Measurements from ENCODE around the gene TBC1D22A. TPM values are rescaled to one million over a fixed set of nuclear protein-coding genes. Genes with fewer than 3 reads are reported as not detected.

Gene TBC1D22A
- total RNA-seq, 1 donor from 2014 or later, result 18.9 TPM

DNA sequence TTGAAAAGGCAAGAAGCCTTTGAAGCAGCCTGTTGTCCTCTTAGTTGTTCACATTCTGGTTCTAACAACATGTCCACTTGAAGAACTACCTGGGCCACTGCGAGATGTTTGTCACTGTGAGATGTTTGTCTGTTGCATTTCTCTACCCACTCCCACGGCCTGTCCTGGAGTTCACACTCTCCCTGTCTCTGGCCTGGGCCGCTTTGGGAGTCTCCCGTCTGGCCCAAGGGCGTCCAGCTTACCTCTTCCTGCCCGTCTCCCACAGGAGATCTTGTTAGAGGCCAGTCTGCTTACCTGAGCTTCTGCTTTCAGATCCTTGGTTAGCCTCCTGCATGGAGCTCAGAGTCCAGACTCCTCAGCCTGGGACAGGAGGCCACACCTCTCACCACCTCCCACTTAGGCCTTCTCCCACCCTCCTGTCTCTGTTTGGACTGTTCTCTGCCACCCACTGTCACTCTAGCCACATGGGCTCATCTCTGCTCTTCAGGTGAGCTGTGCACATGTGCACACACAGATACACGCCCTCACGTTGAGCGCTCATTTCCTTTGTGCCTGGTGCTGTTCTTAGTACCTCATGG lies 66.0 kb downstream of the TBC1D22A start:
- peaks cover 2% of the 10 kb centered on the region for H3K36me3 Mint-ChIP-seq (ENCODE audit: low read depth)
- no peak for DNase-seq (ENCODE audit: low spot score)
- H3K27me3 Mint-ChIP-seq (ENCODE audit: low read depth), result no peaks in the 10 kb centered on the region
- H3K4me3 Mint-ChIP-seq (ENCODE audit: unreplicated experiment), result no peak overlapping the region
- H3K4me1 Mint-ChIP-seq (ENCODE audit: low read depth), result peaks cover 54% of the 10 kb centered on the region
- peak overlapping the region; percentile 95 for H3K27ac Mint-ChIP-seq (ENCODE audit: unreplicated experiment)
- no peaks in the 10 kb centered on the region for H3K9me3 Mint-ChIP-seq (ENCODE audit: low read depth)
- TF ChIP-seq, protein P1, sequence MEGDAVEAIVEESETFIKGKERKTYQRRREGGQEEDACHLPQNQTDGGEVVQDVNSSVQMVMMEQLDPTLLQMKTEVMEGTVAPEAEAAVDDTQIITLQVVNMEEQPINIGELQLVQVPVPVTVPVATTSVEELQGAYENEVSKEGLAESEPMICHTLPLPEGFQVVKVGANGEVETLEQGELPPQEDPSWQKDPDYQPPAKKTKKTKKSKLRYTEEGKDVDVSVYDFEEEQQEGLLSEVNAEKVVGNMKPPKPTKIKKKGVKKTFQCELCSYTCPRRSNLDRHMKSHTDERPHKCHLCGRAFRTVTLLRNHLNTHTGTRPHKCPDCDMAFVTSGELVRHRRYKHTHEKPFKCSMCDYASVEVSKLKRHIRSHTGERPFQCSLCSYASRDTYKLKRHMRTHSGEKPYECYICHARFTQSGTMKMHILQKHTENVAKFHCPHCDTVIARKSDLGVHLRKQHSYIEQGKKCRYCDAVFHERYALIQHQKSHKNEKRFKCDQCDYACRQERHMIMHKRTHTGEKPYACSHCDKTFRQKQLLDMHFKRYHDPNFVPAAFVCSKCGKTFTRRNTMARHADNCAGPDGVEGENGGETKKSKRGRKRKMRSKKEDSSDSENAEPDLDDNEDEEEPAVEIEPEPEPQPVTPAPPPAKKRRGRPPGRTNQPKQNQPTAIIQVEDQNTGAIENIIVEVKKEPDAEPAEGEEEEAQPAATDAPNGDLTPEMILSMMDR (IDR thresholded peaks at IDR 0.05), result no peak

DNA sequence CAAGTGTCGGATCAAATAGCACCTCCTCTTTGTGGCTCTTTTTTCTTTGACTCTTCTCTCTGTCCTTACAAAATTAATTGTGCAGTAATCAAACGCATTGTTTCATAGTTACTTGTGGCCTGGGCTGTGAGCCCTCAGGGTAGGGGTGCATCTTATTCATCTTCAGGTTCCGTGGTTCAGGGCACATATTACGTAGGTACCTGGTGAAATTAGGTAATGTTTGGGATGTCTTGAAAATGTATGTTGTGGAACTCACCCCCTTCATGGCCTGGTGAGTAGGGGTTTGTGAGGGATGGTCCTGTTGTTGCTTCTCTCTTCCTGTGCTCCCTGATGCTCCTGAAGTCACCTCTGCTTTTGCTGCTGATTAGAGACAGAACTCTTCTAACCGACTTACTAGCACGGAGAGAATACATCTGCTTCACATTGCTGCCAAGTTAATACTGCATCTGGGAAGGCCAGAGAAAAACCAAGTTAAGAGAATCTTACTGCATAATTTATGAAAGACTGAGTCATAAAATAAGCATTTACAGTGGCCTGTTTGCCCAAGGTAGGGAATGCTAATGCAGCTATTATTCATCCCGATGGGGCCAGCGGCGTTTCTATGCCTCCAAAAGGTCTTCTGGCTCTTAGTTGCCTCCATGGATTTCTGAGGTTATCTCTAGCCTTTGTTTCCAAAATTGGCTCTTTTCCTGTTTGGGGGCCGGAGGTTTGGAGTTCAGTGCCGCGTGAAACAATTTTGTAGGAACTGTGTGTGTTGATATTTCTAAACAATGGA lies 66.9 kb downstream of the TBC1D22A start:
- Mint-ChIP-seq H3K27me3 (ENCODE audit: low read depth) (no peaks in the 10 kb centered on the region), H3K9me3 (ENCODE audit: low read depth) (no peaks in the 10 kb centered on the region), H3K36me3 (ENCODE audit: low read depth) (peaks cover 3% of the 10 kb centered on the region), H3K4me3 (ENCODE audit: unreplicated experiment) (peak overlapping the region; percentile 39), H3K27ac (ENCODE audit: unreplicated experiment) (peak overlapping the region; percentile 95), H3K4me1 (ENCODE audit: low read depth) (peaks cover 51% of the 10 kb centered on the region)
- TF ChIP-seq, protein P1 (IDR thresholded peaks at IDR 0.05), result no peak
- DNase-seq (ENCODE audit: low spot score), result no peak

DNA sequence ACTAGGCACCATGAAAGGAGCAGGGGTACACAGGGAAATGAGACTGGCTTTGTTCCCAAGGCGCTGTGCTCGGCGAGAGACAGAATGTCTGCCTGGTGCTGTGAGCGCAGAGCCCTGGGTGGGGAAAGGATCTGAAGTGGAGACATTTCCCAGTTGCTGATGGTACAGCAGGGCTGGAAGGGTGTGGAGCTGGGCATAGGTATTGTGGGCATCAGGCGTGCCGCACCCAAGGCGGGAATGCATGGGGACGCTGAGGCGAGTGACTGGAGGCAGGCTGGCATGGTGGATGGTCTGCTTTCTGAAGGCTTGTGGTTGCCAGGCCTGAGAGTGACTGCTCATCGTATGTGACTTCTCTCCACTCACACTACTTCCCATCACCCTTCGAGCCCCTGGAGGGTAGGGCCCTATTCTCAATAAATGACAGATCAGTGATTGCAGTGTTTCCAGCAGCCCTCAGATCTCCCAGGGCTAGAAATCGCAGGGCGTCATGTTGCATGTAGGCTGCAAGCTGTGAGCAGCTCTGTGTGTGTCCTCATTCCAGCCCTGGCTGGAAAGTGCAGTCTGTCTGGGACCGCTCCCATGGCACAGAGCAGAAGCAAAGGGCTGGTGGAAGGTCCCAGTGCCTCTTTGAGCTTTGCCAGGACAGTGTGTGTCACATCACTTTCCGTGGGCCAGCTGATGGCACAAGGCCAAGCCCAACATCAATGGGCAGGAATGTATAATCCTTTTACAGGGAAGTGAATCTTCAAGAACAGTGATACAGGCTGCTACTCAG lies 67.7 kb downstream of the TBC1D22A start:
- TF ChIP-seq, protein P1 (IDR thresholded peaks at IDR 0.05), result no peak
- H3K9me3 Mint-ChIP-seq (ENCODE audit: low read depth), result peaks cover 5% of the 10 kb centered on the region
- peak overlapping the region; percentile 39 for H3K4me3 Mint-ChIP-seq (ENCODE audit: unreplicated experiment)
- H3K27ac Mint-ChIP-seq (ENCODE audit: unreplicated experiment), result peak overlapping the region; percentile 95
- H3K4me1 Mint-ChIP-seq (ENCODE audit: low read depth), result peaks cover 42% of the 10 kb centered on the region
- no peaks in the 10 kb centered on the region for H3K27me3 Mint-ChIP-seq (ENCODE audit: low read depth)
- H3K36me3 Mint-ChIP-seq (ENCODE audit: low read depth), result peaks cover 6% of the 10 kb centered on the region
- DNase-seq (ENCODE audit: low spot score), result no peak

DNA sequence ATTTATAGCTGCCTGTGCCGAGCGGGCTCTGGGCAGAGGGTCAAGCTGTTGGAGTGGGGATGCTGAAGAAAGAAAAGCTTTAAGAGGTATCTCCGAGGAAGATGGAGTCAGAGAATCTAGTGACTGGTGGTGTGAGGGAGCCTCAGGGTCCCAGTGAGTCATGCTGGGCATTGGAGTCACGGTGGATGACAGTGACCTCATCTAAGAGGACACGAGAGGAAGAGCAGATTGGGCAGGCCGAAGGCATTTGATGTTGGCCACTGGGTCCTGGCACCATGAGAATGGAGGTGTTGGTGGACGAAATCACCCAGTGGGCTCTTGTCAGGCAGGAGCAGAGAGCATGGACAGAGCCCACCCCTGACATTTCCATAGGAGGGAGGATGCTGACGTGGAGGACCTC lies 68.4 kb downstream of the TBC1D22A start:
- peak overlapping the region; percentile 95 for H3K27ac Mint-ChIP-seq (ENCODE audit: unreplicated experiment)
- no peak for DNase-seq (ENCODE audit: low spot score)
- H3K36me3 Mint-ChIP-seq (ENCODE audit: low read depth), result peaks cover 13% of the 10 kb centered on the region
- no peak overlapping the region for H3K4me3 Mint-ChIP-seq (ENCODE audit: unreplicated experiment)
- peaks cover 40% of the 10 kb centered on the region for H3K4me1 Mint-ChIP-seq (ENCODE audit: low read depth)
- H3K27me3 Mint-ChIP-seq (ENCODE audit: low read depth), result no peaks in the 10 kb centered on the region
- TF ChIP-seq, protein P1 (IDR thresholded peaks at IDR 0.05), result no peak
- peaks cover 13% of the 10 kb centered on the region for H3K9me3 Mint-ChIP-seq (ENCODE audit: low read depth)

DNA sequence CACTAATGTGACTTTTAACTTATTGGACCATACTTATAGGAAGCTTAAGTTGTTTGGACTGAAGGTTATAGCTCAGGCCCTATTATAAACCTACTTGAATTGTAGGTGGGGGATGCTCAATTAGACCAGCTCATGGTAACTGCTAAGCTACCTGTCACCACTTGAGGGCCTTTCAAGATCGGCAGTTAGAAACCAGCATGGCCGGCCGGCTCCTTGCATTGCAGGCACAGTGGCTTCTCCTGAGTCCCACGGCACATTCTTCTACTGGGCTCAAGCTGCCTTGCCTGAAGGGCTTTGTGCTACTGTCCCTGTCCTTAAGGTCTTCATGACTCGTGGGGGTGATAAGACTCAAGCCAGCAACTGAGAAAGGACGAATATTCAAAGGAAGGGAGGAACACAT lies 70.8 kb downstream of the TBC1D22A start:
- Mint-ChIP-seq H3K27me3 (ENCODE audit: low read depth) (no peaks in the 10 kb centered on the region), H3K27ac (ENCODE audit: unreplicated experiment) (no peak overlapping the region), H3K36me3 (ENCODE audit: low read depth) (peaks cover 18% of the 10 kb centered on the region), H3K4me3 (ENCODE audit: unreplicated experiment) (no peak overlapping the region), H3K4me1 (ENCODE audit: low read depth) (peaks cover 34% of the 10 kb centered on the region), H3K9me3 (ENCODE audit: low read depth) (peaks cover 28% of the 10 kb centered on the region)
- DNase-seq (ENCODE audit: low spot score), result no peak
- TF ChIP-seq, protein P1 (IDR thresholded peaks at IDR 0.05), result peak; percentile 65
